AG20443 (cell line): Measurements from ENCODE around the gene THEM4.

ENCODE experiments used
- DNase-seq: peaks from one replicate; pipeline ENCODE4 v3.0.0; 2012; ENCODE audit warnings: low spot score, mixed read lengths

THEM4 gene

GRCh38 chr1:151837884-151838221 is 71.5 kb downstream of the THEM4 start:
- DNase-seq = no peak

GRCh38 chr1:151837197-151837596 is 72.1 kb downstream of the THEM4 start:
- DNase-seq = no peak

- no peak for DNase-seq
Measured at GRCh38 chr1:151835596-151835995, 73.7 kb downstream of the THEM4 start.

- no peak for DNase-seq
Measured at GRCh38 chr1:151834239-151834638, 75.1 kb downstream of the THEM4 start.

GRCh38 chr1:151833172-151833900 is 76.0 kb downstream of the THEM4 start:
- no peak for DNase-seq

GRCh38 chr1:151832318-151832980 is 76.9 kb downstream of the THEM4 start:
- DNase-seq = peak; percentile 80

- DNase-seq = no peak
Measured at GRCh38 chr1:151831605-151832004, 77.7 kb downstream of the THEM4 start, which contains the start of gene RORC. RORC (minus strand) TSS chr1:151831802; CDS start chr1:151831764, 38 bp downstream.

GRCh38 chr1:151831256-151831591 is 78.1 kb downstream of the THEM4 start:
- no peak for DNase-seq

- no peak for DNase-seq
Measured at GRCh38 chr1:151830055-151830454, 79.3 kb downstream of the THEM4 start.

- DNase-seq = no peak
Measured at GRCh38 chr1:151829352-151830046, 79.8 kb downstream of the THEM4 start.

- peak; percentile 56 for DNase-seq
Measured at GRCh38 chr1:151828921-151829320, 80.4 kb downstream of the THEM4 start.

GRCh38 chr1:151827853-151828252 is 81.5 kb downstream of the THEM4 start:
- no peak for DNase-seq

GRCh38 chr1:151825751-151826660 is 83.3 kb downstream of the THEM4 start:
- DNase-seq = no peak

- DNase-seq = no peak
Measured at GRCh38 chr1:151825204-151825603, 84.1 kb downstream of the THEM4 start.
